GM23338 (cell line): Measurements from ENCODE around the gene FGFBP1. TPM values are rescaled to one million over a fixed set of nuclear protein-coding genes. Genes with fewer than 3 reads are reported as not detected.

ENCODE experiments used
- ATAC-seq: fragments of 200-7000 bp; cut with Tn5 transposase; 3 replicates; pipeline ENCODE4 v1.9.1; 2020
- DNase-seq: peaks from one replicate; pipeline ENCODE4 v3.0.0-alpha.2; 2015; ENCODE audit warnings: low spot score
- H2AFZ ChIP-seq: fragments of 200-600 bp; sonication (generic); 2 replicates; pipeline ENCODE4 v1.8.0; 2016; ENCODE audit warnings: antibody characterized with exemption, mild to moderate bottlenecking, moderate library complexity
- H3F3A ChIP-seq: fragments of 200-600 bp; sonication (generic); replicated peaks from 2 replicates; pipeline ENCODE4 v1.8.0; 2017; ENCODE audit warnings: antibody characterized with exemption, mixed run types, low read depth
- H3K27ac ChIP-seq: fragments of 200-600 bp; sonication (generic); 2 replicates; pipeline ENCODE4 v1.6.1; 2016; ENCODE audit warnings: low read depth
- H3K27me3 ChIP-seq: fragments of 200-600 bp; sonication (generic); 2 replicates; pipeline ENCODE4 v1.8.0; 2016; ENCODE audit warnings: mild to moderate bottlenecking, mixed run types, moderate library complexity; ENCODE audit not compliant: insufficient read depth
- H3K36me3 ChIP-seq: fragments of 200-600 bp; sonication (generic); 2 replicates; pipeline ENCODE4 v1.8.0; 2016; ENCODE audit warnings: mild to moderate bottlenecking; ENCODE audit not compliant: insufficient read depth
- H3K4me1 ChIP-seq: fragments of 200-600 bp; sonication (generic); 2 replicates; pipeline ENCODE4 v1.8.0; 2016; ENCODE audit warnings: mild to moderate bottlenecking, moderate library complexity; ENCODE audit not compliant: insufficient read depth
- H3K4me2 ChIP-seq: fragments of 200-600 bp; sonication (generic); 2 replicates; pipeline ENCODE4 v1.7.1; 2017; ENCODE audit warnings: mixed run types
- H3K4me3 ChIP-seq: fragments of 200-600 bp; sonication (generic); 2 replicates; pipeline ENCODE4 v1.6.1; 2016; ENCODE audit warnings: mixed run types
- H3K79me2 ChIP-seq: fragments of 200-600 bp; sonication (generic); replicated peaks from 2 replicates; pipeline ENCODE4 v1.8.0; 2017; ENCODE audit warnings: mild to moderate bottlenecking; ENCODE audit not compliant: insufficient read depth
- H3K9me2 ChIP-seq: fragments of 200-600 bp; sonication (generic); 2 replicates; pipeline ENCODE4 v1.8.0; 2017; ENCODE audit not compliant: insufficient read depth
- H4K20me1 ChIP-seq: fragments of 200-600 bp; sonication (generic); replicated peaks from 2 replicates; pipeline ENCODE4 v1.8.0; 2017; ENCODE audit warnings: mild to moderate bottlenecking; ENCODE audit not compliant: insufficient read depth
- H3K27ac Mint-ChIP-seq: 2 replicates; pipeline ENCODE4 v1.8.0; 2020; ENCODE audit warnings: inconsistent platforms, mild to moderate bottlenecking, moderate library complexity, mixed read lengths
- H3K27me3 Mint-ChIP-seq: 3 replicates; pipeline ENCODE4 v1.8.0; 2022; ENCODE audit warnings: low read depth, mild to moderate bottlenecking, moderate library complexity, mixed read lengths, inconsistent platforms; ENCODE audit not compliant: insufficient read depth, poor library complexity
- H3K36me3 Mint-ChIP-seq: 3 replicates; pipeline ENCODE4 v1.8.0; 2021; ENCODE audit warnings: low read depth, mild to moderate bottlenecking, inconsistent platforms, moderate library complexity, mixed read lengths
- H3K4me1 Mint-ChIP-seq: 3 replicates; pipeline ENCODE4 v1.8.0; 2020; ENCODE audit warnings: mild to moderate bottlenecking, inconsistent platforms, mixed read lengths
- H3K4me3 Mint-ChIP-seq: 3 replicates; pipeline ENCODE4 v1.8.0; 2021; ENCODE audit warnings: moderate library complexity, mild to moderate bottlenecking, inconsistent platforms, mixed read lengths
- H3K9me3 Mint-ChIP-seq: 3 replicates; pipeline ENCODE4 v1.8.0; 2020; ENCODE audit warnings: moderate library complexity, mild to moderate bottlenecking, inconsistent platforms, mixed read lengths
- CREB1 ChIP-seq: fragments of 250-450 bp; sonication (Bioruptor Pico); IDR thresholded peaks from 2 replicates; pipeline ENCODE4 v1.5.0; 2020; ENCODE audit warnings: low read depth, mild to moderate bottlenecking, moderate library complexity
- STAT1 ChIP-seq: IDR thresholded peaks from one replicate; pipeline ENCODE4 v1.6.1; 2016; ENCODE audit warnings: antibody characterized with exemption; ENCODE audit not compliant: unreplicated experiment
- ZNF114 ChIP-seq: fragments of 250-450 bp; sonication (Bioruptor Pico); IDR thresholded peaks from 2 replicates; pipeline ENCODE4 v1.5.0; 2020; ENCODE audit warnings: mild to moderate bottlenecking, moderate library complexity
- ZNF331 ChIP-seq: fragments of 250-450 bp; sonication (Bioruptor Pico); IDR thresholded peaks from 2 replicates; pipeline ENCODE4 v1.5.0; 2020; ENCODE audit warnings: low read depth, mild to moderate bottlenecking, moderate library complexity
- polyA plus RNA-seq: library from polyadenylated mRNA; unstranded; fragments of >200 nt; fragmentation: Nextera tagmentation; extraction: Ambion mirVana; gene quantifications from 2 replicates; pipeline ENCODE4 v1.2.1, GENCODE V29; 2016
- total RNA-seq: library from RNA; depleted of rRNA; stranded (reverse); fragments of >200 nt; shearing (Covaris generic); gene quantifications from 2 replicates; pipeline ENCODE4 v1.2.3, GENCODE V29; 2014
- TF ChIP-seq, protein P1 (sequence below): IDR thresholded peaks from one replicate; pipeline ENCODE4 v1.6.1; 2018; ENCODE audit warnings: antibody characterized with exemption; ENCODE audit not compliant: unreplicated experiment
- TF ChIP-seq, protein P2 (sequence below): IDR thresholded peaks from 2 replicates; pipeline ENCODE4 v1.6.1; 2016; ENCODE audit warnings: antibody characterized with exemption
- TF ChIP-seq, protein P3 (sequence below): fragments of 250-450 bp; sonication (Bioruptor Pico); IDR thresholded peaks from 2 replicates; pipeline ENCODE4 v1.5.0; 2020; ENCODE audit warnings: mild to moderate bottlenecking, moderate library complexity
- TF ChIP-seq, protein P4 (sequence below), 2 experiments: fragments of 200-600 bp in 1 of 2; sonication (generic) in 1 of 2; conservative IDR thresholded peaks; 2 replicates each; pipeline versions ENCODE4 v1.5.1 to v1.6.1; 2016 to 2017; ENCODE audit warnings: antibody characterized with exemption in 2 of 2, low read depth in 2 of 2, mild to moderate bottlenecking in 2 of 2, moderate library complexity in 1 of 2

The FGFBP1 gene
- total and polyA plus RNA-seq, 2 experiments from 2014 or later, result 0.15 TPM; not detected in 1

DNA sequence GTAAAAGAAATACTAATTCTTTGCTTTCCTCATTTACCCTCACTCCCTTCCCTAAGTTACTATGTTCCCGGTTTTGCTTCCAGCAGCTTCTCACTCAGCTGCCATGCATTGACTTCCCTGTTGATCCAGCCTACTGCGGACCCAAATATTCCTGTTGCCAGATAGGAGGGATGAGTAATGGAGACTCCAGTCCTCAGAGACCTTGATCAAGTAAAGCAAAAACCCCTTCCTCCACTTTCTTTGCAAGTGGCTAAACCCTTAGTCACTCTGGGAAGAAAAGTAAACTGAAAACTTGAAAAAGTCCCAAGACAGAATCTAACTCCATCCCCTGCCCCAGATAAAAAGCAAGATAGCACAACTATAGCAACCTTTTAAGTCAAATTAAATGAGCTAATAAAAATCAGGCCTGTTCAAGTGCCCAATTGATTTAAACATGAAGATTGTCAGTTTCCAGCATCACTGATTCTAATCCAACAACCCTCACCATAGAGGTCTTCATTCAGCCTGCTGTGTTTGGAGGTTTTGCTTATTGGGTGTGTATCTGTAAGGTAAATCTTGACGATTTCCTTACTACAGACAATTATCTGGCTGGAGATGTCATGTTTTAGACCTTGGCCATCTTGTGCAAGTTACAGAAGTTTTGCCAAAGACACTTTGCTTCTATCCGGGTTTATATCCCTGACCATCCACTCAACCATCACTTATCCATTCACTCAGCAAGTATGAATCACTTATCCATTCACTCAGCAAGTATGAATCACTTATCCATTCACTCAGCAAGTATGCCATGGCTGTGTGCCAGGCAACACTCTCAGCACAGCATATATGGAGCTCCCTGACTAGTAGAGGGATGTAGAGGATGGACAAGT lies 17.6 kb downstream of the FGFBP1 start:
- no peak for TF ChIP-seq ZNF114 (CRISPR knock-in tag)
- TF ChIP-seq, protein P1, sequence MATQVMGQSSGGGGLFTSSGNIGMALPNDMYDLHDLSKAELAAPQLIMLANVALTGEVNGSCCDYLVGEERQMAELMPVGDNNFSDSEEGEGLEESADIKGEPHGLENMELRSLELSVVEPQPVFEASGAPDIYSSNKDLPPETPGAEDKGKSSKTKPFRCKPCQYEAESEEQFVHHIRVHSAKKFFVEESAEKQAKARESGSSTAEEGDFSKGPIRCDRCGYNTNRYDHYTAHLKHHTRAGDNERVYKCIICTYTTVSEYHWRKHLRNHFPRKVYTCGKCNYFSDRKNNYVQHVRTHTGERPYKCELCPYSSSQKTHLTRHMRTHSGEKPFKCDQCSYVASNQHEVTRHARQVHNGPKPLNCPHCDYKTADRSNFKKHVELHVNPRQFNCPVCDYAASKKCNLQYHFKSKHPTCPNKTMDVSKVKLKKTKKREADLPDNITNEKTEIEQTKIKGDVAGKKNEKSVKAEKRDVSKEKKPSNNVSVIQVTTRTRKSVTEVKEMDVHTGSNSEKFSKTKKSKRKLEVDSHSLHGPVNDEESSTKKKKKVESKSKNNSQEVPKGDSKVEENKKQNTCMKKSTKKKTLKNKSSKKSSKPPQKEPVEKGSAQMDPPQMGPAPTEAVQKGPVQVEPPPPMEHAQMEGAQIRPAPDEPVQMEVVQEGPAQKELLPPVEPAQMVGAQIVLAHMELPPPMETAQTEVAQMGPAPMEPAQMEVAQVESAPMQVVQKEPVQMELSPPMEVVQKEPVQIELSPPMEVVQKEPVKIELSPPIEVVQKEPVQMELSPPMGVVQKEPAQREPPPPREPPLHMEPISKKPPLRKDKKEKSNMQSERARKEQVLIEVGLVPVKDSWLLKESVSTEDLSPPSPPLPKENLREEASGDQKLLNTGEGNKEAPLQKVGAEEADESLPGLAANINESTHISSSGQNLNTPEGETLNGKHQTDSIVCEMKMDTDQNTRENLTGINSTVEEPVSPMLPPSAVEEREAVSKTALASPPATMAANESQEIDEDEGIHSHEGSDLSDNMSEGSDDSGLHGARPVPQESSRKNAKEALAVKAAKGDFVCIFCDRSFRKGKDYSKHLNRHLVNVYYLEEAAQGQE, result no peak
- no peak for TF ChIP-seq CREB1 (CRISPR knock-in tag)
- TF ChIP-seq, protein P2, sequence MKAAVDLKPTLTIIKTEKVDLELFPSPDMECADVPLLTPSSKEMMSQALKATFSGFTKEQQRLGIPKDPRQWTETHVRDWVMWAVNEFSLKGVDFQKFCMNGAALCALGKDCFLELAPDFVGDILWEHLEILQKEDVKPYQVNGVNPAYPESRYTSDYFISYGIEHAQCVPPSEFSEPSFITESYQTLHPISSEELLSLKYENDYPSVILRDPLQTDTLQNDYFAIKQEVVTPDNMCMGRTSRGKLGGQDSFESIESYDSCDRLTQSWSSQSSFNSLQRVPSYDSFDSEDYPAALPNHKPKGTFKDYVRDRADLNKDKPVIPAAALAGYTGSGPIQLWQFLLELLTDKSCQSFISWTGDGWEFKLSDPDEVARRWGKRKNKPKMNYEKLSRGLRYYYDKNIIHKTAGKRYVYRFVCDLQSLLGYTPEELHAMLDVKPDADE, result no peak
- TF ChIP-seq ZNF331, result no peak
- no peak for TF ChIP-seq STAT1
- TF ChIP-seq, protein P3, sequence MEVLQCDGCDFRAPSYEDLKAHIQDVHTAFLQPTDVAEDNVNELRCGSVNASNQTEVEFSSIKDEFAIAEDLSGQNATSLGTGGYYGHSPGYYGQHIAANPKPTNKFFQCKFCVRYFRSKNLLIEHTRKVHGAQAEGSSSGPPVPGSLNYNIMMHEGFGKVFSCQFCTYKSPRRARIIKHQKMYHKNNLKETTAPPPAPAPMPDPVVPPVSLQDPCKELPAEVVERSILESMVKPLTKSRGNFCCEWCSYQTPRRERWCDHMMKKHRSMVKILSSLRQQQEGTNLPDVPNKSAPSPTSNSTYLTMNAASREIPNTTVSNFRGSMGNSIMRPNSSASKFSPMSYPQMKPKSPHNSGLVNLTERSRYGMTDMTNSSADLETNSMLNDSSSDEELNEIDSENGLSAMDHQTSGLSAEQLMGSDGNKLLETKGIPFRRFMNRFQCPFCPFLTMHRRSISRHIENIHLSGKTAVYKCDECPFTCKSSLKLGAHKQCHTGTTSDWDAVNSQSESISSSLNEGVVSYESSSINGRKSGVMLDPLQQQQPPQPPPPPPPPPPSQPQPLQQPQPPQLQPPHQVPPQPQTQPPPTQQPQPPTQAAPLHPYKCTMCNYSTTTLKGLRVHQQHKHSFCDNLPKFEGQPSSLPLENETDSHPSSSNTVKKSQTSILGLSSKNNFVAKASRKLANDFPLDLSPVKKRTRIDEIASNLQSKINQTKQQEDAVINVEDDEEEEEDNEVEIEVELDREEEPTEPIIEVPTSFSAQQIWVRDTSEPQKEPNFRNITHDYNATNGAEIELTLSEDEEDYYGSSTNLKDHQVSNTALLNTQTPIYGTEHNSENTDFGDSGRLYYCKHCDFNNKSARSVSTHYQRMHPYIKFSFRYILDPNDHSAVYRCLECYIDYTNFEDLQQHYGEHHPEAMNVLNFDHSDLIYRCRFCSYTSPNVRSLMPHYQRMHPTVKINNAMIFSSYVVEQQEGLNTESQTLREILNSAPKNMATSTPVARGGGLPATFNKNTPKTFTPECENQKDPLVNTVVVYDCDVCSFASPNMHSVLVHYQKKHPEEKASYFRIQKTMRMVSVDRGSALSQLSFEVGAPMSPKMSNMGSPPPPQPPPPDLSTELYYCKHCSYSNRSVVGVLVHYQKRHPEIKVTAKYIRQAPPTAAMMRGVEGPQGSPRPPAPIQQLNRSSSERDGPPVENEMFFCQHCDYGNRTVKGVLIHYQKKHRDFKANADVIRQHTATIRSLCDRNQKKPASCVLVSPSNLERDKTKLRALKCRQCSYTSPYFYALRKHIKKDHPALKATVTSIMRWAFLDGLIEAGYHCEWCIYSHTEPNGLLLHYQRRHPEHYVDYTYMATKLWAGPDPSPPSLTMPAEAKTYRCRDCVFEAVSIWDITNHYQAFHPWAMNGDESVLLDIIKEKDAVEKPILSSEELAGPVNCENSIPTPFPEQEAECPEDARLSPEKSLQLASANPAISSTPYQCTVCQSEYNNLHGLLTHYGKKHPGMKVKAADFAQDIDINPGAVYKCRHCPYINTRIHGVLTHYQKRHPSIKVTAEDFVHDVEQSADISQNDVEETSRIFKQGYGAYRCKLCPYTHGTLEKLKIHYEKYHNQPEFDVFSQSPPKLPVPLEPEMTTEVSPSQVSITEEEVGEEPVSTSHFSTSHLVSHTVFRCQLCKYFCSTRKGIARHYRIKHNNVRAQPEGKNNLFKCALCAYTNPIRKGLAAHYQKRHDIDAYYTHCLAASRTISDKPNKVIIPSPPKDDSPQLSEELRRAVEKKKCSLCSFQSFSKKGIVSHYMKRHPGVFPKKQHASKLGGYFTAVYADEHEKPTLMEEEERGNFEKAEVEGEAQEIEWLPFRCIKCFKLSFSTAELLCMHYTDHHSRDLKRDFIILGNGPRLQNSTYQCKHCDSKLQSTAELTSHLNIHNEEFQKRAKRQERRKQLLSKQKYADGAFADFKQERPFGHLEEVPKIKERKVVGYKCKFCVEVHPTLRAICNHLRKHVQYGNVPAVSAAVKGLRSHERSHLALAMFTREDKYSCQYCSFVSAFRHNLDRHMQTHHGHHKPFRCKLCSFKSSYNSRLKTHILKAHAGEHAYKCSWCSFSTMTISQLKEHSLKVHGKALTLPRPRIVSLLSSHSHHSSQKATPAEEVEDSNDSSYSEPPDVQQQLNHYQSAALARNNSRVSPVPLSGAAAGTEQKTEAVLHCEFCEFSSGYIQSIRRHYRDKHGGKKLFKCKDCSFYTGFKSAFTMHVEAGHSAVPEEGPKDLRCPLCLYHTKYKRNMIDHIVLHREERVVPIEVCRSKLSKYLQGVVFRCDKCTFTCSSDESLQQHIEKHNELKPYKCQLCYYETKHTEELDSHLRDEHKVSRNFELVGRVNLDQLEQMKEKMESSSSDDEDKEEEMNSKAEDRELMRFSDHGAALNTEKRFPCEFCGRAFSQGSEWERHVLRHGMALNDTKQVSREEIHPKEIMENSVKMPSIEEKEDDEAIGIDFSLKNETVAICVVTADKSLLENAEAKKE, result no peak
- TF ChIP-seq, protein P4, sequence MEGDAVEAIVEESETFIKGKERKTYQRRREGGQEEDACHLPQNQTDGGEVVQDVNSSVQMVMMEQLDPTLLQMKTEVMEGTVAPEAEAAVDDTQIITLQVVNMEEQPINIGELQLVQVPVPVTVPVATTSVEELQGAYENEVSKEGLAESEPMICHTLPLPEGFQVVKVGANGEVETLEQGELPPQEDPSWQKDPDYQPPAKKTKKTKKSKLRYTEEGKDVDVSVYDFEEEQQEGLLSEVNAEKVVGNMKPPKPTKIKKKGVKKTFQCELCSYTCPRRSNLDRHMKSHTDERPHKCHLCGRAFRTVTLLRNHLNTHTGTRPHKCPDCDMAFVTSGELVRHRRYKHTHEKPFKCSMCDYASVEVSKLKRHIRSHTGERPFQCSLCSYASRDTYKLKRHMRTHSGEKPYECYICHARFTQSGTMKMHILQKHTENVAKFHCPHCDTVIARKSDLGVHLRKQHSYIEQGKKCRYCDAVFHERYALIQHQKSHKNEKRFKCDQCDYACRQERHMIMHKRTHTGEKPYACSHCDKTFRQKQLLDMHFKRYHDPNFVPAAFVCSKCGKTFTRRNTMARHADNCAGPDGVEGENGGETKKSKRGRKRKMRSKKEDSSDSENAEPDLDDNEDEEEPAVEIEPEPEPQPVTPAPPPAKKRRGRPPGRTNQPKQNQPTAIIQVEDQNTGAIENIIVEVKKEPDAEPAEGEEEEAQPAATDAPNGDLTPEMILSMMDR (conservative IDR thresholded peaks at IDR 0.05; ENCODE audit: low read depth in 2 of 2), result no peak
- H3K27me3 ChIP-seq, result no peaks in the 10 kb centered on the region
- Mint-ChIP-seq H3K4me1 (no peaks in the 10 kb centered on the region), H3K4me3 (no peak overlapping the region), H3K9me3 (peaks cover 8% of the 10 kb centered on the region), H3K27me3 (peaks cover 4% of the 10 kb centered on the region), H3K36me3 (peaks cover 3% of the 10 kb centered on the region), H3K27ac (no peak overlapping the region)
- no peaks in the 10 kb centered on the region for H4K20me1 ChIP-seq
- H3K36me3 ChIP-seq, result peaks cover 2% of the 10 kb centered on the region; the same call in 1 of the 2 replicates
- H2AFZ ChIP-seq, result no peak overlapping the region
- DNase-seq (no peak), ATAC-seq (no peak)
- H3K4me3 ChIP-seq, result no peak overlapping the region
- no peak overlapping the region for H3K4me2 ChIP-seq
- H3K27ac ChIP-seq, result no peak overlapping the region
- H3F3A ChIP-seq, result no peaks in the 10 kb centered on the region
- H3K79me2 ChIP-seq, result no peaks in the 10 kb centered on the region
- no peaks in the 10 kb centered on the region for H3K4me1 ChIP-seq
- H3K9me2 ChIP-seq, result no peaks in the 10 kb centered on the region; the same call in 1 of the 2 replicates
